ENCODE measurements around the gene MAP3K8. TPM values are rescaled to one million over a fixed set of nuclear protein-coding genes. Genes with fewer than 3 reads are reported as not detected.

Gene MAP3K8
- total and polyA plus RNA-seq, 8 donors, result 2.2 to 38.7 (median 13.3) TPM

Other genes starting within 250 kb of the MAP3K8 start
- 10 to 100 TPM in 3 of 5 donors, 1 to 10 TPM in 2; 7.5 to 62.4 (median 10.9) TPM for gene MTPAP, start 84.9 kb upstream of the MAP3K8 start, total RNA-seq
- gene MTPAP, start 84.9 kb upstream of the MAP3K8 start, polyA plus RNA-seq, result 1 to 10 TPM; 4.4 to 8.1 (median 6.5) TPM
- not detected for gene LYZL2, start 195.6 kb downstream of the MAP3K8 start, total RNA-seq
- gene LYZL2, start 195.6 kb downstream of the MAP3K8 start, polyA plus RNA-seq, result not detected

All from stomach (tissue), 8 donors.